ENCODE measurements around the gene ZNF221. TPM values are rescaled to one million over a fixed set of nuclear protein-coding genes. Genes with fewer than 3 reads are reported as not detected.
A peak's percentile ranks its signal among the peaks of the same experiment; 100 is the strongest.

Gene ZNF221
- total and polyA plus RNA-seq, 2 donors (not counting 3 experiments of a cell fraction or from before 2014, with no cell fraction given), result 1.4 to 4.2 TPM

DNA sequence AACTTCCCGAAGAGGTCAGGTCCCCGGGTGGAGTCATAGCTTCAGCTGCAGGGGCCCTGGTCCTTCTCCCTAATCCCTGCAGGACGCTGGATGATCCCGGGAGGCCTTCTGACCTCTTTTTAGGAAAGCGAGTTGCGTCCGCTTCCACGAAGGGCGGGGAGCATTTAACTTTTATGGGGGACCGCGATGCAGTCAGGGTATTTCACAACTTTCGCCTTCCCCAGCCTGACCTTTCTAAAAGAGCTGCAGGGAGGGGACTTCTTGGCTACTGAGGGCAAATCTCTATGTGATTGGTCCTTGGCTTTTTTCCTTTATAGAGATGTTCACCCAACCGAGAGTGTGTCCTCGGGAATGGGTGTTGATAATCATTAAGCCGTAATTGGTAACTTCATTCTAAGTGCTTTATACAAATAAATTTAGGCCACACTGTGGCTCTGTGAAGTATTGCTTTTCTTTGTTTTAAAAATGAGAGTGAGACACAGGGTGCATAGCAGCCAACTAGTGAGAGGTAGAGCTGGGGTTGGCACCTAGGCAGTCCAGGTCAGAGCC lies 52.5 kb downstream of the ZNF221 start:
- dilution Hi-C loops (cut with MboI; ENCODE audit: extremely low pct_ligation_motif_present, low sequenced_read_pairs) (no loop called here), intact Hi-C loops (cut with micrococcal nuclease) (loop anchor here (2.0 to 10.0 kb wide), 2 partner anchors 91 to 301 kb away; partner anchors contain the start of genes ZNF224 and ZNF235)
- FAIRE-seq, result peak; percentile 47
- no peaks in the 10 kb centered on the region for H3K27me3 ChIP-seq (ENCODE audit: control insufficient read depth in 2 of 2, insufficient read depth in 2 of 2, low read length in 2 of 2)
- no peaks in the 10 kb centered on the region for H3K79me2 ChIP-seq (ENCODE audit: control insufficient read depth, insufficient read depth, low read length)
- H3K9me1 ChIP-seq (replicated peaks; ENCODE audit: control insufficient read depth, extremely low read depth, insufficient read depth, low read length), result no peaks in the 10 kb centered on the region
- H2AFZ ChIP-seq (ENCODE audit: low read depth, low read length), result peak overlapping the region; percentile 85
- H3K4me3 ChIP-seq (replicated peaks in 1 of 3; ENCODE audit: insufficient read depth in 1 of 3, low read depth in 1 of 3, low read length in 3 of 3), result peak overlapping the region; percentile 59 to 86 (median 84)
- peaks cover 6% of the 10 kb centered on the region for H3K4me1 ChIP-seq (ENCODE audit: control insufficient read depth, extremely low read depth, insufficient read depth, low read length)
- peak; percentile 6 for DNase-seq (ENCODE audit: low read depth, low spot score)
- TF ChIP-seq, protein P1, sequence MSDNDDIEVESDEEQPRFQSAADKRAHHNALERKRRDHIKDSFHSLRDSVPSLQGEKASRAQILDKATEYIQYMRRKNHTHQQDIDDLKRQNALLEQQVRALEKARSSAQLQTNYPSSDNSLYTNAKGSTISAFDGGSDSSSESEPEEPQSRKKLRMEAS (IDR thresholded peaks at IDR 0.05; ENCODE audit: insufficient read depth, insufficient read length), result no peak
- no peak for TF ChIP-seq EZH2 (IDR thresholded peaks at IDR 0.05; ENCODE audit: borderline replicate concordance, low read depth, low read length, severe bottlenecking)
- TF ChIP-seq MYC (IDR thresholded peaks at IDR 0.05; ENCODE audit: low read depth, low read length), result no peak
- TF ChIP-seq JUN (IDR thresholded peaks at IDR 0.05; ENCODE audit: borderline replicate concordance, insufficient read depth, insufficient read length, low read depth), result no peak
- no peak for TF ChIP-seq POLR2A (IDR thresholded peaks at IDR 0.05; ENCODE audit: low read depth, low read length)
- TF ChIP-seq POLR2AphosphoS5 (IDR thresholded peaks at IDR 0.05; ENCODE audit: insufficient read depth, low read depth, low read length), result no peak
- no peak for TF ChIP-seq FOS (IDR thresholded peaks at IDR 0.05; ENCODE audit: borderline replicate concordance, insufficient read depth, low read length)
- TF ChIP-seq, protein P2, sequence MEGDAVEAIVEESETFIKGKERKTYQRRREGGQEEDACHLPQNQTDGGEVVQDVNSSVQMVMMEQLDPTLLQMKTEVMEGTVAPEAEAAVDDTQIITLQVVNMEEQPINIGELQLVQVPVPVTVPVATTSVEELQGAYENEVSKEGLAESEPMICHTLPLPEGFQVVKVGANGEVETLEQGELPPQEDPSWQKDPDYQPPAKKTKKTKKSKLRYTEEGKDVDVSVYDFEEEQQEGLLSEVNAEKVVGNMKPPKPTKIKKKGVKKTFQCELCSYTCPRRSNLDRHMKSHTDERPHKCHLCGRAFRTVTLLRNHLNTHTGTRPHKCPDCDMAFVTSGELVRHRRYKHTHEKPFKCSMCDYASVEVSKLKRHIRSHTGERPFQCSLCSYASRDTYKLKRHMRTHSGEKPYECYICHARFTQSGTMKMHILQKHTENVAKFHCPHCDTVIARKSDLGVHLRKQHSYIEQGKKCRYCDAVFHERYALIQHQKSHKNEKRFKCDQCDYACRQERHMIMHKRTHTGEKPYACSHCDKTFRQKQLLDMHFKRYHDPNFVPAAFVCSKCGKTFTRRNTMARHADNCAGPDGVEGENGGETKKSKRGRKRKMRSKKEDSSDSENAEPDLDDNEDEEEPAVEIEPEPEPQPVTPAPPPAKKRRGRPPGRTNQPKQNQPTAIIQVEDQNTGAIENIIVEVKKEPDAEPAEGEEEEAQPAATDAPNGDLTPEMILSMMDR (IDR thresholded peaks at IDR 0.05; ENCODE audit: extremely low read depth in 1 of 2, insufficient read depth in 1 of 2, low read depth in 1 of 2, low read length in 2 of 2), result no peak
- BruUV-seq (replicated peaks), result no TSS peak
- H4K20me1 ChIP-seq (replicated peaks; ENCODE audit: control insufficient read depth, extremely low read depth, insufficient read depth, low read length), result no peaks in the 10 kb centered on the region
- ChIA-PET POLR2A (no interaction called here), CTCF (interaction anchor here (0.7 kb wide), 1 partner anchor 17 kb away, joined by 3 read pairs; no protein-coding TSS in a partner anchor)
- H3K27ac ChIP-seq (ENCODE audit: insufficient read depth, low read depth, low read length), result no peak overlapping the region
- peak overlapping the region; percentile 53 for H3K9ac ChIP-seq (replicated peaks; ENCODE audit: extremely low read depth, insufficient read depth, low read length)
- H3K36me3 ChIP-seq (ENCODE audit: control insufficient read depth in 2 of 2, extremely low read depth in 1 of 2, insufficient read depth in 2 of 2, low read length in 2 of 2), result peaks cover 0 to 4% of the 10 kb centered on the region in 2 experiments
- H3K9me3 ChIP-seq (replicated peaks; ENCODE audit: control insufficient read depth, insufficient read depth, low read length), result no peaks in the 10 kb centered on the region
- H3K4me2 ChIP-seq (ENCODE audit: insufficient read depth, low read length), result peak overlapping the region; percentile 72
